Measurements from ENCODE around the gene GLIPR1L2.

DNA sequence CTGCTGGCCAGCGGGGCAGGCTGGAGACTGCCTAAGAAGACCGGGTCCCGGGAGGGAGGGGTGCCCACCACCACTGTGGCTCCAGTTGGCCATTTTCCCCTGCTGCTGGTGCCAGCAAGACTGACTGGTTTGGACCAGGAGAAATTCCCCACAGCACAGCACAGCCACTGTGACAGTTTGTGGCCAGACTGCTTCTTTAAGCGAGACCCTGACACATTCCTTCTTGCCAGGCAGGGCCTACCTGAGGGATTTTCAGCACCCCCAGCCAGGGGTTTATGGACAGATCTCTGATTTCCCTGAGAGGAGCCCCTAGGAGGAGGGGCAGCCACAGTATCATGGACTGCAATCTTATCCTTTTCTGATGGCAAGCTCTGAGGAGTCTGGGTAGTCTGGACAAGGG, 40.9 kb upstream of the GLIPR1L2 start:
- TF ChIP-seq, protein P1, sequence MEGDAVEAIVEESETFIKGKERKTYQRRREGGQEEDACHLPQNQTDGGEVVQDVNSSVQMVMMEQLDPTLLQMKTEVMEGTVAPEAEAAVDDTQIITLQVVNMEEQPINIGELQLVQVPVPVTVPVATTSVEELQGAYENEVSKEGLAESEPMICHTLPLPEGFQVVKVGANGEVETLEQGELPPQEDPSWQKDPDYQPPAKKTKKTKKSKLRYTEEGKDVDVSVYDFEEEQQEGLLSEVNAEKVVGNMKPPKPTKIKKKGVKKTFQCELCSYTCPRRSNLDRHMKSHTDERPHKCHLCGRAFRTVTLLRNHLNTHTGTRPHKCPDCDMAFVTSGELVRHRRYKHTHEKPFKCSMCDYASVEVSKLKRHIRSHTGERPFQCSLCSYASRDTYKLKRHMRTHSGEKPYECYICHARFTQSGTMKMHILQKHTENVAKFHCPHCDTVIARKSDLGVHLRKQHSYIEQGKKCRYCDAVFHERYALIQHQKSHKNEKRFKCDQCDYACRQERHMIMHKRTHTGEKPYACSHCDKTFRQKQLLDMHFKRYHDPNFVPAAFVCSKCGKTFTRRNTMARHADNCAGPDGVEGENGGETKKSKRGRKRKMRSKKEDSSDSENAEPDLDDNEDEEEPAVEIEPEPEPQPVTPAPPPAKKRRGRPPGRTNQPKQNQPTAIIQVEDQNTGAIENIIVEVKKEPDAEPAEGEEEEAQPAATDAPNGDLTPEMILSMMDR (IDR thresholded peaks at IDR 0.05) = no peak
- no peak for TF ChIP-seq POLR2A (IDR thresholded peaks at IDR 0.05)
